Activated CD4-positive, alpha-beta T cell treated with anti-CD3 and anti-CD28 coated beads, Interleukin-2, amount 50 U/mL, for 24 hours (primary cell): Measurements from ENCODE around the gene PDPR.
"Not testable (repeated sequence)": the region's sequence is repeated elsewhere in the genome, so short reads cannot be mapped to it uniquely, and the experiment has no call there.

Source experiments
- DNase-seq, 2 donors: peaks; one replicate each; pipeline ENCODE4 v3.0.0-alpha.2; 2020; ENCODE audit warnings: low read depth in 1 of 2, low spot score in 1 of 2

The PDPR gene

GRCh38 chr16:70127706-70128105, 13.6 kb downstream of the PDPR start:
- not testable (repeated sequence) for DNase-seq

- DNase-seq, result not testable (repeated sequence)
These were observed 14.7 kb downstream of the PDPR start for GRCh38 chr16:70128844-70129243.

- DNase-seq, result not testable (repeated sequence)
These were observed 21.7 kb downstream of the PDPR start for GRCh38 chr16:70135796-70136195.

GRCh38 chr16:70136595-70136994, 22.5 kb downstream of the PDPR start:
- DNase-seq, result not testable (repeated sequence)

- not testable (repeated sequence) for DNase-seq
These were observed 28.6 kb downstream of the PDPR start for GRCh38 chr16:70142739-70143138.

GRCh38 chr16:70143231-70143895, 29.2 kb downstream of the PDPR start:
- not testable (repeated sequence) for DNase-seq

- DNase-seq, result not testable (repeated sequence)
These were observed 33.7 kb downstream of the PDPR start for GRCh38 chr16:70147853-70148252.

GRCh38 chr16:70148453-70148852, 34.3 kb downstream of the PDPR start:
- not testable (repeated sequence) for DNase-seq

- not testable (repeated sequence) for DNase-seq
These were observed 35.2 kb downstream of the PDPR start for GRCh38 chr16:70149296-70149695.

- DNase-seq, result no peak
These were observed 37.3 kb downstream of the PDPR start for GRCh38 chr16:70151391-70151790.

GRCh38 chr16:70151941-70152509, 37.9 kb downstream of the PDPR start:
- DNase-seq, result no peak

- no peak for DNase-seq
These were observed 38.6 kb downstream of the PDPR start for GRCh38 chr16:70152578-70153302.

GRCh38 chr16:70154736-70155135, 40.6 kb downstream of the PDPR start:
- not testable (repeated sequence) for DNase-seq

- no peak for DNase-seq
These were observed 42.3 kb downstream of the PDPR start for GRCh38 chr16:70156207-70156978.

- no peak for DNase-seq
These were observed 43.0 kb downstream of the PDPR start for GRCh38 chr16:70157105-70157476.

GRCh38 chr16:70157477-70158260, 43.5 kb downstream of the PDPR start:
- DNase-seq, result no peak

GRCh38 chr16:70158261-70158939, 44.3 kb downstream of the PDPR start:
- no peak for DNase-seq

- DNase-seq, result no peak
These were observed 45.5 kb downstream of the PDPR start for GRCh38 chr16:70159355-70160348.

- no peak for DNase-seq
These were observed 46.3 kb downstream of the PDPR start for GRCh38 chr16:70160388-70160787.
